Effector memory CD4-positive, alpha-beta T cell (primary cell): ENCODE data around the gene CCDC184.

Experiments
- DNase-seq, 3 donors: peaks; one replicate each; pipeline ENCODE4 v3.0.0-alpha.2; 2020
- H3K27ac ChIP-seq: 2 replicates; pipeline ENCODE4 v1.7.0; 2013; ENCODE audit warnings: mild to moderate bottlenecking, low read length, moderate library complexity; ENCODE audit not compliant: insufficient read depth, poor library complexity, severe bottlenecking
- H3K27me3 ChIP-seq: replicated peaks from 2 replicates; pipeline ENCODE4 v1.7.0; 2013; ENCODE audit warnings: mild to moderate bottlenecking, low read length; ENCODE audit not compliant: insufficient read depth, control insufficient read depth, poor library complexity, severe bottlenecking
- H3K36me3 ChIP-seq: 2 replicates; pipeline ENCODE4 v1.7.0; 2013; ENCODE audit warnings: mild to moderate bottlenecking, low read length, moderate library complexity; ENCODE audit not compliant: control insufficient read depth, insufficient read depth
- H3K4me1 ChIP-seq: 2 replicates; pipeline ENCODE4 v1.7.0; 2013; ENCODE audit warnings: low read length, mild to moderate bottlenecking; ENCODE audit not compliant: control insufficient read depth, insufficient read depth, poor library complexity, severe bottlenecking
- H3K4me3 ChIP-seq: 2 replicates; pipeline ENCODE4 v1.7.0; 2013; ENCODE audit warnings: low read length, low read depth, mild to moderate bottlenecking; ENCODE audit not compliant: insufficient read depth, poor library complexity, severe bottlenecking
- H3K9me3 ChIP-seq: 2 replicates; pipeline ENCODE4 v1.7.0; 2013; ENCODE audit warnings: mild to moderate bottlenecking, low read length, moderate library complexity; ENCODE audit not compliant: control insufficient read depth

CCDC184 gene

DNA sequence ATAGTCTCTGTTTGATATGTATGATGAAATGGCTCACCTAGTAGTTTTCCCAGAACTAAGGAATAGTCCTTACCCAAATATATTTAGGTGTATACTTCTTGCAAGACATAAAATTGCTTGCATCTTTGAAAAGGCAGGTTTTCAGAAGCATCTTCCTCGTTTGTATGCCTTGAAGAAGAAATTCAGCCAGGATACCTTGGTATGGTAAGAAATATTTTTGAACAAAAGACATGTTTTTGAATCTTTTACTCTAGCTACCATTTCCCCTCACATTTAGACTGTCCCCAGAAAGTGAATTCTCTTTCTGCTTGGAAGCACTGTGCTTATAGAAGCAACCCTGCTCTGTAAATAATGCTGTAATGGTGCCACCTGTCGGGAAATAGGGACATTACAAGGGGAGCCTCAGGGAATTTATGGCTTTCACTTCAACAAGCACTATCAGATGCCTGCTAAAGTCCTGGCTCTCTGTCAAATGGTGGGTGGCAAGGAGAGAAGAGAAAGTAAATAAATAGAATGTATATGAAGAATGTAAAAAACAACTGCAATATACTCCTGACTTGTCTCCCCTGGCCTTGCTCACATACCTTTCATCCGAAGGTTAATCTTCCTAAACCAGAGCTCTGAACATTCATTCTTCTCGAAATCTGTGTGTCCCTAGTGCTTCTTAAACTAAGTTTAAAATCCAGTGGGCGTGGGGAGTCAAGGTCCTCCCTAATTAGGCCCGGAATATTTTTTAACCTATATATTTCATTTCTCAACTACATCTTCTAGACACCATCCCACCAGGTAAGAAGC lies 6.1 kb downstream of the CCDC184 start:
- peak in 2 of 3 donors; percentile 33 to 53 for DNase-seq
- peaks cover 6% of the 10 kb centered on the region for H3K27me3 ChIP-seq

DNA sequence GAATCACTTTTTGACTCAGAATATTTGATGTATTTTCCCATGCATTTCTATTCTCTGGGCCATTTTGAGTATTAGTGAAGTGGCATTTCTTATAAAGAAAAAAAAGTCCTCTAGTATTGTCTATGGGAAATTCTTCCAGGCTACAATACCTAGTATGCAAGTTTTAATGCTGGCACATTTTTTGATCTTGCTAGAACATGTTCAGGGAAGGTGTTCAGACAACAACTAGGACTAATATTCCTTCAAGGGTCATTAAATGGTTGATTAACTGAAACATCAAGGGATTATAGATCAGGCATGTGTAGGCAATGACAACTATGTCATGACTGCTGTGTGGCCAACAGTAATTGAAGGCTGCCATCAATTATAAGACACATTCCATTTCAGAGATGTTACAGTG lies 7.7 kb downstream of the CCDC184 start:
- Histone ChIP-seq H3K27me3 (no peaks in the 10 kb centered on the region), H3K9me3 (no peaks in the 10 kb centered on the region), H3K4me1 (no peaks in the 10 kb centered on the region), H3K27ac (no peak overlapping the region), H3K4me3 (no peak overlapping the region), H3K36me3 (no peaks in the 10 kb centered on the region)
- no peak for DNase-seq

More for the DNA sequence above, 6.1 kb downstream of the CCDC184 start:
- H3K4me1 ChIP-seq, result peaks cover under 1% of the 10 kb centered on the region
- no peak overlapping the region for H3K27ac ChIP-seq
- no peak overlapping the region for H3K4me3 ChIP-seq
- H3K9me3 ChIP-seq, result no peaks in the 10 kb centered on the region
- H3K36me3 ChIP-seq, result no peaks in the 10 kb centered on the region

DNA sequence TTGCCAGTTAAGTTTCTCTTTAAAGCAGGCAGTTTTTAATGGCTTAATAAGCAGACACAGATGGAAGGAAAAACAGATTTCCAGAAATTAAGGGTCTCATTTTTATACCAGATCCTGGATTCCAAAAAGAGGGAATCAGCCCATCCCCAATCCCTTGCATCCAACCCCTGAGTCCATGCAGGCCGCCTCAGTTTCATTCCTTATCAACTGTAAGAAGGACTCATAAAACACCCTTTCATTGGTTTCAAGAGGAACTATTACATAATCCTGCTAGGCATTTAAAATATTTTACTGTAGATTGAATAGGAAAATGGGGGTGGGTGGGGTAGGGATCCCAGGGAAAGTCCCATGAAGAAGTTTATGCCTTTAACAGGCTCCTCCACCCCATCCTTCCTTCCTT lies 9.4 kb downstream of the CCDC184 start:
- Histone ChIP-seq H3K27ac (no peak overlapping the region), H3K9me3 (no peaks in the 10 kb centered on the region), H3K4me3 (no peak overlapping the region), H3K4me1 (peaks cover 4% of the 10 kb centered on the region), H3K36me3 (no peaks in the 10 kb centered on the region), H3K27me3 (no peaks in the 10 kb centered on the region)
- DNase-seq, result no peak

DNA sequence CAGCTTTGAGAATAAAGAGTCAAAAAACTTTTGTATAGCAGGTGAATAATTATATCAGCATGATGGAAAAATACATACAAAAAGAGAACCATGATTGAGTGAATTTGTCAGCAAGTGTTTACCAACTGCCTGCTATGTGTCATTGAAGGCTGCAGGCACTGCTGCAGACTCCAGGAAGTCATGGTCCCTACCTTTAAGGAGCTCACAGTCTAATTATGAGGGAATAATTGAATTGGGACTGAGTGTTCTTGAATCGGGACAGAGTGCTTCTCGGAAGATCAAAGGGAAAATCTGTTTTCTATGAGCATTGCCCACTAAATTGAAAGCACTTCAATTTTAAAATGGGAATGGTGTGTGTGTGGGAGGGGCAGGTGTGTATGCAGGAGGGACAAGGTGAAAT lies 10.2 kb downstream of the CCDC184 start:
- Histone ChIP-seq H3K27me3 (no peaks in the 10 kb centered on the region), H3K27ac (no peak overlapping the region)

DNA sequence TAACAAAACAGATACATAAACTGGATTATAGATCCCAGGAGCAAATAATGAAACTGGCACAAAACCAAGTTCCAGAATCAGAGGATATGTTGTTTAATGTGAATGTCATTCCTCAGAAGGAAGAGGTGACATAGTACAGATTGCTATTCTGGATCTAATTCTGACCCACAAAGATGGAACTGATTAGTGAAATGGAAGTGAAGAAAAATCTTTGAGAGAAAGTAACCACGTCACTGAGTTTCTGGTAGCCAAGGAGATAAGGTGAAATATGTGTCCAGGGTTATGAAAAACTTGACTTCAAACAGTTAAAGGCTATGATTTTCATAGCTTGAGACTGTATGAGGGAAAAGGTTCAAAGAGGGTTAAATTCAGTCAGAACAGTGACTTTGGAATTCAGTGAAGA lies 11.4 kb downstream of the CCDC184 start:
- no peaks in the 10 kb centered on the region for H3K9me3 ChIP-seq
- H3K4me1 ChIP-seq, result peaks cover 12% of the 10 kb centered on the region
- H3K36me3 ChIP-seq, result no peaks in the 10 kb centered on the region
- H3K27ac ChIP-seq, result no peak overlapping the region
- no peak overlapping the region for H3K4me3 ChIP-seq
- no peaks in the 10 kb centered on the region for H3K27me3 ChIP-seq
- DNase-seq, result no peak

More for the DNA sequence above, 10.2 kb downstream of the CCDC184 start:
- Histone ChIP-seq H3K9me3 (no peaks in the 10 kb centered on the region), H3K36me3 (no peaks in the 10 kb centered on the region), H3K4me1 (peaks cover 4% of the 10 kb centered on the region), H3K4me3 (no peak overlapping the region)
- DNase-seq, result no peak

DNA sequence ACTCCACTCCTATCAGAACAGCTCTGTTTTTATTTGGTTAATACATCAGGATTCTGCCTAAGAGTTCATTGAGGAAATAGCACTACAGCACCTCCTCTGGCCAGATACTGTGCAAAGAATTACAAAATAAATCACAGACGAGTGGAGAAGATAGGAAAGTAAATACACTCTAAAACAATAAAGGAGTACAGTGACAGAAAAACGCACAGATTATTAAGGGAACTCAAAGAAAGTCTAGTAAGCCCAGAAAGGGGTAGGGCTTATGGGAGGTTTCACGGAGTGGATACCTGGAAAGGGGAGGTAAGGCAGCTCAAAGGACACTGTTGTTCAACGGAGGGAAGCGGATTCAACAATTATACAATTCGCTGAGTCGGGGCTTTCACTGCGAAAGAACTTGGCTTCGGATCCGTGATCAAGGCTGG lies 14.1 kb downstream of the CCDC184 start:
- H3K27ac ChIP-seq, result peak overlapping the region; percentile 98
- DNase-seq, result no peak

DNA sequence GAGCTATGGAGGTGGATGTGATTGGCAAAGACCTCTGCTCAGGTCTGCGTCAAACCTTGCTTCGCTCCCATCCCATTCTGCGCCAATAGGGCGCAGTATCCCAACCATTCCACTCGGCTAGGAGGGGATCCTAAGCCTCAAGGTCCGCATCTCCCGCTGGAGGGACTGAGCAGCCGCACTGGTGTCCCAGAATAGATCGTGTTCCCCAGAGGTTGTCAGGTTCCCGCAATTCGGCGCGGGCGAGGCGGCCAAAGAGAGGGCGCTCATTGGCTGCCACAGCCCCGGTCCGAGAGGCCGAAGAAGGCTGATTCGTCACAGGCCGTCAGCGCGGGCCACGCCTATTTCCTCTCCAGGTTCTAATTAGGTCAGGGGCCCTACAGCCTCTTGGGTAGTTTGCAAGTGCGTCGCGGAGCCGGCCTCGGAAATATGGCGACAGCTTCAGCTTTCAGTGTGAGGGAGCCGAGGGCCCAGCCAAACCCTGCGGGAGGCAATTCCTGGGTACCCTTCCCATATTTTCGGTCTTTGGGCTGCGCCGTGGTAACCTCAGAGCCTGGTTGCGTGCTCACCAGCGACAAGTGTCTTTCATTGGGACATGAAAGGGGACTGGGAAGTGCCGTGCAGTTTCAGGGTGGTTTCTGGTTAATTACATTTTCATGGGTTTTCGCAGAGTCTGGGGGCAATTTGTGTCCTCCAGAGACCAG lies 14.7 kb downstream of the CCDC184 start:
- Histone ChIP-seq H3K4me1 (peaks cover 22% of the 10 kb centered on the region), H3K27me3 (no peaks in the 10 kb centered on the region), H3K36me3 (no peaks in the 10 kb centered on the region), H3K27ac (peak overlapping the region; percentile 98), H3K4me3 (peak overlapping the region; percentile 91), H3K9me3 (no peaks in the 10 kb centered on the region)
- peak; percentile 81 to 89 (median 84) for DNase-seq

More for the DNA sequence above, 14.1 kb downstream of the CCDC184 start:
- H3K4me3 ChIP-seq, result peak overlapping the region; percentile 91
- no peaks in the 10 kb centered on the region for H3K27me3 ChIP-seq
- H3K36me3 ChIP-seq, result no peaks in the 10 kb centered on the region
- no peaks in the 10 kb centered on the region for H3K9me3 ChIP-seq
- H3K4me1 ChIP-seq, result peaks cover 22% of the 10 kb centered on the region

DNA sequence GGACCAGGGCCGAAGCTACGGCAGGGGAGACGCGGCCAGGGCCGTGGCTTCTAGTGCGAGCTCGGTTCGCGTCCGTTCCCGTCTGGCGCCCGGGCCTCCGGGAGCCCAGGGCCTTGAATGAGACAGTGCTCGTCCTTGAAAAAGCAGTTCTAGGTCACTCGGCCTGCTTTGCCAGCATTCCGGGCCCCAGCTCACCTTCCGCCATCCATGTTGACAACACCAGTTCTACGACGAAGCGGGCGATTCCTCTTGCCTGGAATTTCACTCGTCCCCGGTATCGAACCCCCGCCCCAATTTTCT lies 15.2 kb downstream of the CCDC184 start:
- peak overlapping the region; percentile 98 for H3K27ac ChIP-seq
- peak in 1 of 3 donors; percentile 2 for DNase-seq
- no peaks in the 10 kb centered on the region for H3K36me3 ChIP-seq
- H3K4me1 ChIP-seq, result peaks cover 22% of the 10 kb centered on the region
- no peaks in the 10 kb centered on the region for H3K27me3 ChIP-seq
- H3K4me3 ChIP-seq, result peak overlapping the region; percentile 91
- no peaks in the 10 kb centered on the region for H3K9me3 ChIP-seq

DNA sequence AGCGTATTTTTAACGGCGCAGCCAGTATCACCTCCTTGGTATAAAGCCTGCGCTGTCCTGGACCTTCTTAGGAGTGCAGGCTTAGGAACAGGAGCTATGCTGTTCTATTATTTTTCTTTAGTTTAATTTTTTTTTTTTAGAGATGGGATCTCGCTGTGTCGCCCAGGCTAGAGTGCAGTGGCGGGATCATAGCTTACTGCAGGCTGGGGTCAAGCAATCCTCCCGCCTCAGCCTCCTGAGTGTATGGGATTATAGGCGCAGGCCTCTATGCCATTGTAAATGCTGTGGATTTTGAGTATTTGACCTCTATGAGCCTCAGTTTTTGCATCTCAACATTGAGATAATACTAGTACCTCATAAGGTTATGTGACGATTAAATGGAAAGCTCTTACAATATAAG lies 15.5 kb downstream of the CCDC184 start:
- no peaks in the 10 kb centered on the region for H3K9me3 ChIP-seq
- no peak for DNase-seq
- H3K27ac ChIP-seq, result peak overlapping the region; percentile 98
- peaks cover 22% of the 10 kb centered on the region for H3K4me1 ChIP-seq
- no peaks in the 10 kb centered on the region for H3K27me3 ChIP-seq
- peak overlapping the region; percentile 91 for H3K4me3 ChIP-seq
- H3K36me3 ChIP-seq, result no peaks in the 10 kb centered on the region

DNA sequence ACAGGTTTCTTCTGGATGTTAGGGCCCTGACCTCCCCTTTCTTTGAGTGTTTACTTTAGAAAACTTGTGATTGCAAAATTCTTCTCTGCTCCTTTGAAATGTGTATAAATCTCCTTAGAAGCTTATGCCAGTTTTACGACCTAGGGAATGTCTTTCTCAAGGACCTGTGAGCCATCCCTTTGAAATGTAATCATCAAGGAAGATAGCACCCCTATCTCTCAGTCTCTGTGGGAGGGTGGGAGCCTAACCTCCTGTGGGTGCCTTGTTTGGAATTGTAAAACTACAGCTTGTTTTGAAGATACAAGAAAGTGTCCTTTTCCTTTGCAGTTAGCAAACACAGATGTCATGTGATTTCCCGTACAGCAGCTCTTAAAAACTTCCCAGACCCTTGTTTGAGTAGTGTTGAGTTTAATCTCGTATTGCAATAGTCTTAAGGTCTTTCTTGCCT lies 16.4 kb downstream of the CCDC184 start:
- H3K4me3 ChIP-seq, result peak overlapping the region; percentile 22
- no peaks in the 10 kb centered on the region for H3K27me3 ChIP-seq
- DNase-seq, result no peak
- no peaks in the 10 kb centered on the region for H3K36me3 ChIP-seq
- peaks cover 22% of the 10 kb centered on the region for H3K4me1 ChIP-seq
- H3K9me3 ChIP-seq, result no peaks in the 10 kb centered on the region
- peak overlapping the region; percentile 98 for H3K27ac ChIP-seq
